HG02588 (cell line): ENCODE results near the gene DDX39B.
"Not testable (repeated sequence)": the region's sequence is repeated elsewhere in the genome, so short reads cannot be mapped to it uniquely, and the experiment has no call there.

ENCODE experiments used
- ATAC-seq: cut with Tn5 transposase; IDR thresholded peaks from one replicate; pipeline ENCODE4 v1.9.1; 2021; ENCODE audit warnings: mild to moderate bottlenecking, moderate library complexity; ENCODE audit not compliant: unreplicated experiment

DDX39B gene

GRCh38 chr6:31529329-31530150, 12.3 kb downstream of the DDX39B start:
- no peak for ATAC-seq

DNA sequence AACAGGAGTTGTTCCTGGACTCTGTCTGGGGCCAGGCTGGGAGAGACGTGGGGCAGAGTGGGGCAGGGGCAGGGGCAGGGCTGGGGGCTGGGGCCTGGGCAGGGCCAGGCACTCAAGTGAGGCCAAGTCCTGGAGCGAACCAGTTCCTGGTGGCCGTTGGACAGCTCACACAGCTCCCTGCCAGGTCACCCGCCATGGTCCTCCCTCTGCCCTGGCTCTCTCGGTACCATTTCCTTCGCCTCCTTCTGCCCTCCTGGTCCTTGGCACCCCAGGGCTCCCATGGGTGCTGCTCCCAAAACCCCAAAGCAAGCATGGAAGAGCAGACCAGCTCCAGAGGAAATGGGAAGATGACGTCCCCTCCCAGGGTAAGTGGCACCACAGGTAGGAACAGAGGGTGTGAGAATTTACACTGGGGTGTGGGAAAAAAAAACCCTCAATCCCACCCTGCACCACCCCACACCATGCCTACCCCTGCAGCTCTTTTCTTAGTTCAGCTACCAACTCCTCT, 12.9 kb downstream of the DDX39B start, which contains the start of gene MCCD1:
Gene MCCD1, plus strand, starts transcription at position 142 of the 508 bp plus-strand sequence. Its CDS starts 53 bp downstream, at position 195.
- no peak for ATAC-seq

GRCh38 chr6:31528307-31528777, 13.5 kb downstream of the DDX39B start:
- no peak for ATAC-seq

GRCh38 chr6:31525932-31526591, 15.7 kb downstream of the DDX39B start:
- no peak for ATAC-seq

DNA sequence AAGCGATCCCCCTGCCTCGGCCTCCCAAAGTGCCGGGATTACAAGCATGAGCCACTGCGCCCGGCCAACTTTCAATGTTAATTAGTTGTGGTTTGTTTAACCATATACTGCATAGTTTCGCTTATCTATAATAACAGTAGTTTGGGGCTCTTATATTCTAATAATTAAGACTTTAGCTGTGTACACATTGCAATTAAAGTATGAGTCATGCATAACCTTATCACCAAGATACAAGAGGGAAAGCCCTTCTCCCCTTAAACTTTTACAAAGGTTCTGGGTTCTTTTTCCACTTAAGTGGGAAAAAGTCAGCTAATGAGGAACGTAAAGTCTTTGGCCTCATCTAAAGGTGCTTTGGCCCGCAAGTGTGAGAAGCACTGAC, 16.3 kb downstream of the DDX39B start:
- no peak for ATAC-seq

DNA sequence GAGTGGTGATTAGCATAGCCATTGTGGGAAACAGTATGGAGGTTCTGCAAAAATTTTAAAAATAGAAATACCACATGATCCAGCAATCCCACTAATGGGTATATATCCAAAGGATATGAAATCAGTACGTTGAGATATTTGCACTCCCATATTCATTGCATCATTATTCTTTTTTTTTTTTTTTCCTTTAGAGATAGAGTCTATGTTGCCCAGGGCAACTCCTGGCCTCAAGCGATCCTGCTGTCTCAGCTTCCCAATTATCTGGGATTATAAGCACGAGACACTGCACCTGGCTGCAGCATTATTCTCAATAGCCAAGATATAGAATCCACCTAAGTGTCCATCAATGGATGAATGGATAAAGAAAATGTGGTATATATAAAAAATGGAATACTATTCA, 20.0 kb downstream of the DDX39B start:
- no peak for ATAC-seq

DNA sequence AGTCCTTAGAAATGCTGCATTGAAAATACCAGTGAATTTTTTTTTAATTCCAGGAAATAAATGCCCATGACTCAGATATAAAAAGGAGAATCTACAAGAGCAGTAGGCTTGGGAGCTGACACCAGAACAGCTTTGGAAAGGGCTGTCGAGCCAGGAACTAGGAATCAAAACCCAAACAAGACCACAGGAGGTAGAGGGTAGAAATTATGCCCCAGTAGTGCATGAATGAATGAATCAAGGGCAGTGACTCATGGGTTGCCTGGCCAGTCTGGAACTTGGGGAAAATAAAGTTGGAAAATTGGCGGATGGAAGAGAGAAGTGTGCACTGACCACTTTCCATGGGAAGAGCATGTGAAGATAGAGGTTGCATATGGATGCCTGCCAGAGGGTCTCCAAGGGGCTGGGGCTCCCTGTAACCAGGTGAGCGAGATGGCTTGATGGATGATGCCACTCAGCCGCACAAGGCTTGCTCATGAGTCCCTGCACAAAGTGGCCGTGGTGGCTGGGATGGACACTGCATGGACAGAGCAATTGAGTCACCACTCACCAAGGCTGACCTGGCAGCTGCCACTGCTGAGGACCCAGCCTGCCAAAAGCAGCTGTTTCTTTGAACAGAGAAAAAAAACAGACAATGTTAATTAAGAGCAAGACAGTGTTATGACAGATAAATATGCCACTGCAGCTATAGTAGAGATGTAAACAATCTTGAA, 28.2 kb downstream of the DDX39B start:
- no peak for ATAC-seq

- ATAC-seq = no peak
These were observed 31.8 kb downstream of the DDX39B start for GRCh38 chr6:31510007-31510406.

GRCh38 chr6:31509036-31509435, 32.8 kb downstream of the DDX39B start:
- not testable (repeated sequence) for ATAC-seq

DNA sequence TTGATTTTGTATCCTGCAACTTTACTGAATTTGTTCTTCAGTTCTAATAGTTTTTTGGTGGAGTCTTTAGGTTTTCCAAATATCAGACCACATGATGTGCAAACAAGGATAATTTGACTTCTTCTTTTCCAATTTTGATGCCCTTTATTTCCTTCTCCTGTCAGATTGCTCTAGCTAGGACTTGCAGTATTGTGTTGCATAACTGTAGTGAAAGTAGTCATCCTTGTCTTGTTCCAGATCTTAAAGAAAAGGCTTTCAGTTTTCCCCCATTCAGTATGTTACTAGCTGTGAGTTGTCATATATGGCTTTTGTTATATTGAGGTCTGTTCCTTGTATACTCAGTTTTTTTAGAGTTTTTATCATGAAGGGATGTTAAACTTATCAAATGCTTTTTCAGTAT, 39.2 kb downstream of the DDX39B start:
- no peak for ATAC-seq

GRCh38 chr6:31499648-31500047, 42.2 kb downstream of the DDX39B start:
- not testable (repeated sequence) for ATAC-seq

DNA sequence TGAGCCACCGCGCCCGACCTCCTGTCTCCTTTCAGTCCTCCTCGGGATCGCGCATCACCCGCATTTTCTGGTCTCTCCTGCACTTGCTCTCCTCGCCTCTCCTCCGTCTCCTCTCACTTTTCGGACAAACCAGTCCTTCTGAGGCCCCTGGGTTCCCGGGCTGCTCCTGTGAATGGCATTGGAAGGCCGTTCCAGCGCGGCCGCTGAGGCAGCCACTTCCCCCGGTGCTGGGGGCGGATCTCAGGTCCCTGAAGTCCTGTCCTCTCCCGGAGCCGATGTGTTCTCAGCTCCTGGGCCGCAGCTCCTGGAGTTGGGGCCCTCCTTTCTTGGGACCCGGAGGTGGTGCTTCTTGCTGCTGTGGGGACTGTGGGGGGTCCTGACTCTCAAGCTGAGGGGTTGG, 43.1 kb downstream of the DDX39B start:
- ATAC-seq = no peak

GRCh38 chr6:31497531-31498476, 44.0 kb downstream of the DDX39B start, which contains the start of gene MICB:
TSS of gene MICB (plus strand) at chr6:31498145. CDS start at chr6:31498194, 49 bp downstream.
- ATAC-seq = peak; percentile 62

GRCh38 chr6:31496826-31497225, 45.0 kb downstream of the DDX39B start:
- ATAC-seq = not testable (repeated sequence)

DNA sequence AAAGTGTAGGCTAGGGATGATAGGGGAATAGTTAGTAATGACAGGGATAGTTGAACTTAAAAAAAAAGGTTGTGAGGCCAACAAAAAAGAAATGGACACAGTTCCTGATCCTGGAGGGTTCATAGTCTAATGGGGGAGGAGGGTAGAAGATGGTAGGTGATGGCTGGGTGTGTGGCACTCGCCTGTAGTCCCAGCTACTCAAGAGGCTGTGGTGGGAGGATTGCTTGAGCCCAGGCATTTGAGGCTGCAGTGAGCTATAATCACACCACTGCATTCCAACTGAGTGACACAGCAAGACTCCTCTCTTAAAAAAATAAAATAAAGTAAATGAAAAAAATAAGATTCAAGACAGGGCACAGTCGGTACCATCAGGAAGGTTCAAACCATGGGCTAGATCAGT, 46.2 kb downstream of the DDX39B start:
- ATAC-seq = no peak

- ATAC-seq = no peak
These were observed 47.7 kb downstream of the DDX39B start for GRCh38 chr6:31493875-31494694.

DNA sequence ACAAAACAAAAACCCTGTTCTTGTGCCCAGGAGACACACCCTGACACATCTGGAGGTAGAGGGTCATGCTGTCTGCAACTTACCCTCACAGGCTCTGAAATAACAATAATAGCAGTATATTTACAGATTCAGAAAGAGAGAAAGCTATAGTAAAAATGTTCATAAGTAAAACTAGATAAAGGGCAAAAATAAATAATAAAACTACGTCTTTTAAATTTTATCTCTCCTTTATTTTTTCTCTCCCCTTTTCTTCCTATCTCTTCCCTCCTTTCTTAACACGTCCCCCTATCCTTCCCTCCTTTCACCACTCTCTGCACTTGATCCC, 48.3 kb downstream of the DDX39B start:
- not testable (repeated sequence) for ATAC-seq

- no peak for ATAC-seq
These were observed 51.5 kb downstream of the DDX39B start for GRCh38 chr6:31490115-31490873.

GRCh38 chr6:31489086-31489485, 52.7 kb downstream of the DDX39B start:
- no peak for ATAC-seq
